Measurements from ENCODE around the gene JAGN1.
"Not testable (repeated sequence)": the region's sequence is repeated elsewhere in the genome, so short reads cannot be mapped to it uniquely, and the experiment has no call there.

JAGN1 gene

GRCh38 chr3:9884555-9885165 is 5.8 kb upstream of the JAGN1 start:
- no peak for DNase-seq (ENCODE audit: extremely low read depth, low read depth)
- no peak; the same call in 1 of the 2 replicates for TF ChIP-seq CTCF (IDR thresholded peaks at IDR 0.05; ENCODE audit: low read depth, low read length)

GRCh38 chr3:9886328-9886727 is 4.1 kb upstream of the JAGN1 start:
- TF ChIP-seq CTCF (IDR thresholded peaks at IDR 0.05; ENCODE audit: low read depth, low read length), result no peak

GRCh38 chr3:9887480-9887879 is 2.9 kb upstream of the JAGN1 start:
- no peak for TF ChIP-seq CTCF (IDR thresholded peaks at IDR 0.05; ENCODE audit: low read depth, low read length)
- DNase-seq (ENCODE audit: extremely low read depth, low read depth), result no peak

More at GRCh38 chr3:9886328-9886727, 4.1 kb upstream of the JAGN1 start:
- DNase-seq (ENCODE audit: extremely low read depth, low read depth), result no peak

- no peak for DNase-seq (ENCODE audit: extremely low read depth, low read depth)
- no peak for TF ChIP-seq CTCF (IDR thresholded peaks at IDR 0.05; ENCODE audit: low read depth, low read length)
Measured at GRCh38 chr3:9888540-9888939, 1.9 kb upstream of the JAGN1 start.

GRCh38 chr3:9889405-9889804 is 1.0 kb upstream of the JAGN1 start:
- TF ChIP-seq CTCF (IDR thresholded peaks at IDR 0.05; ENCODE audit: low read depth, low read length), result no peak

GRCh38 chr3:9891072-9891622 is 737 bp downstream of the JAGN1 start:
- no peak for TF ChIP-seq CTCF (IDR thresholded peaks at IDR 0.05; ENCODE audit: low read depth, low read length)
- no peak for DNase-seq (ENCODE audit: extremely low read depth, low read depth)

More at GRCh38 chr3:9889405-9889804, 1.0 kb upstream of the JAGN1 start:
- no peak for DNase-seq (ENCODE audit: extremely low read depth, low read depth)

- TF ChIP-seq CTCF (IDR thresholded peaks at IDR 0.05; ENCODE audit: low read depth, low read length), result no peak
Measured at GRCh38 chr3:9893739-9894138, 3.3 kb downstream of the JAGN1 start.

GRCh38 chr3:9895715-9896114 is 5.3 kb downstream of the JAGN1 start:
- not testable (repeated sequence) for DNase-seq (ENCODE audit: extremely low read depth, low read depth)

More at GRCh38 chr3:9893739-9894138, 3.3 kb downstream of the JAGN1 start:
- DNase-seq (ENCODE audit: extremely low read depth, low read depth), result no peak

GRCh38 chr3:9896755-9897407 is 6.5 kb downstream of the JAGN1 start:
- DNase-seq (ENCODE audit: extremely low read depth, low read depth), result not testable (repeated sequence)
